Stimulated activated CD4-positive, alpha-beta T cell treated with anti-CD3 and anti-CD28 coated beads, Interleukin-1b, Interleukin-23, amount 100 ng/mL, for 48 hours (primary cell): ENCODE data around the gene BICRA.
A peak's percentile ranks its signal among the peaks of the same experiment; 100 is the strongest.
"Not testable (repeated sequence)": the region's sequence is repeated elsewhere in the genome, so short reads cannot be mapped to it uniquely, and the experiment has no call there.

ENCODE experiments used
- DNase-seq: peaks from one replicate; pipeline ENCODE4 v3.0.0-alpha.2; 2020

Gene BICRA

GRCh38 chr19:47695533-47696262, 86.8 kb downstream of the BICRA start:
- DNase-seq: no peak

- DNase-seq: no peak
These were observed 87.7 kb downstream of the BICRA start for GRCh38 chr19:47696635-47697034.

GRCh38 chr19:47697863-47698609, 89.1 kb downstream of the BICRA start:
- peak; percentile 58 for DNase-seq

- no peak for DNase-seq
These were observed 89.9 kb downstream of the BICRA start for GRCh38 chr19:47698631-47699359.

- peak; percentile 50 for DNase-seq
These were observed 90.5 kb downstream of the BICRA start for GRCh38 chr19:47699360-47699917.

- DNase-seq: no peak
These were observed 92.2 kb downstream of the BICRA start for GRCh38 chr19:47700934-47701716.

- DNase-seq: no peak
These were observed 93.0 kb downstream of the BICRA start for GRCh38 chr19:47701717-47702552.

GRCh38 chr19:47702671-47703070, 93.7 kb downstream of the BICRA start:
- no peak for DNase-seq

- no peak for DNase-seq
These were observed 94.4 kb downstream of the BICRA start for GRCh38 chr19:47703301-47703700.

- no peak for DNase-seq
These were observed 95.1 kb downstream of the BICRA start for GRCh38 chr19:47704024-47704423.

GRCh38 chr19:47704656-47705055, 95.7 kb downstream of the BICRA start:
- no peak for DNase-seq

GRCh38 chr19:47707135-47707925, 98.4 kb downstream of the BICRA start:
- DNase-seq: peak; percentile 83

- no peak for DNase-seq
These were observed 102.8 kb downstream of the BICRA start for GRCh38 chr19:47711652-47712242.

- DNase-seq: peak; percentile 51
These were observed 104.4 kb downstream of the BICRA start, which contains the start of gene EHD2 for GRCh38 chr19:47713046-47714021. Gene EHD2, plus strand, starts transcription at chr19:47713422. Its CDS starts 3,191 bp downstream, at chr19:47716613.

- no peak for DNase-seq
These were observed 105.4 kb downstream of the BICRA start for GRCh38 chr19:47714339-47714738.

GRCh38 chr19:47714855-47715254, 105.9 kb downstream of the BICRA start:
- DNase-seq: not testable (repeated sequence)

- no peak for DNase-seq
These were observed 107.5 kb downstream of the BICRA start for GRCh38 chr19:47716270-47716937.

GRCh38 chr19:47718415-47719046, 109.6 kb downstream of the BICRA start:
- not testable (repeated sequence) for DNase-seq
